GM12865 (cell line): ENCODE data around the gene DROSHA.

Experiments used
- DNase-seq: peaks from one replicate; pipeline ENCODE4 v3.0.0; 2010; ENCODE audit warnings: low read depth
- H3K4me3 ChIP-seq: 2 replicates; pipeline ENCODE4 v1.5.1; 2011; ENCODE audit warnings: mild to moderate bottlenecking, low read depth, low read length, control low read depth
- CTCF ChIP-seq: IDR thresholded peaks from 2 replicates; pipeline ENCODE4 v1.5.1; 2011; ENCODE audit warnings: low read length, control low read depth, low read depth, inconsistent platforms; ENCODE audit not compliant: insufficient read depth; ENCODE audit errors: missing control alignments

Gene DROSHA

GRCh38 chr5:31500256-31500655 is 31.6 kb downstream of the DROSHA start:
- DNase-seq = no peak
- H3K4me3 ChIP-seq = no peak overlapping the region
- no peak for TF ChIP-seq CTCF

DNA sequence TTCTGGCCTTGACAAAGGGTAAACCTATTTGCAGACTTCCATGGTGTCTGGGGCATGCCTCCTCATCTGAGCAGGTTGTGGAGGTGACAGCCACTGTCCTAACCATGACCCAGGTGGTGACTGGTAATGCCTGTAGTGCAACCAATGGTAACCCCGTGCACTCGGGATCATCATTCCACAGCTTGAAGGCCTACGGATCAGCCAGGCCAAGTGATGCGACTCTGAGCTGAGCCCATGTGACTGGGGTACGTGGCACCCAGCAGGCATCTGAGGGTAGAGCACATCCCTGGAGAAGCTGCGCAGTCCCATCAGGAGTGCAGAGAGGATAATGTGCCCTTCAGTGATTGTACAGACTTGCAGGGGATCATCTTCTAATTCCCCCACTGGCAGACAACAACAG is 35.0 kb downstream of the DROSHA start:
- no peak for TF ChIP-seq CTCF
- DNase-seq = no peak

DNA sequence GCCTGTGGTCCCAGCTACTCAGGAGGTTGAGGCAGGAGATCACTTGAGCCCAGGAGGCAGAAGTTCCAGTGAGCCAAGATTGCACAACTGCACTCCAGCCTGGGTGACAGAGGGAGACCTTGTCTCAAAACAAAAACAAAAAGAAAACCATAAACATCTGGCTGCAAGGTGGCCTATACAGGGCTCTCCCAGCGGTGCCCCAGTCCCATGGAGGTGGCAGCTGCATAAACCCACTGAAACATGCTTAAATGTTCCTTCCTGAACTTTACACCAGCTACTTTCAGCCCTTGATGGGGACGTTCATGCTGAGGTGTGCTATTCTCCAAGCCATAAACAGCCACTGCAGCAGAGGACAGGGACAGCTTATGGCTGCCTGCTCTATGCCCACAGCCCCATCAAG is 35.6 kb downstream of the DROSHA start:
- DNase-seq = no peak
- no peak for TF ChIP-seq CTCF
- H3K4me3 ChIP-seq = no peak overlapping the region

More for the DNA sequence above, 35.0 kb downstream of the DROSHA start:
- no peak overlapping the region for H3K4me3 ChIP-seq

DNA sequence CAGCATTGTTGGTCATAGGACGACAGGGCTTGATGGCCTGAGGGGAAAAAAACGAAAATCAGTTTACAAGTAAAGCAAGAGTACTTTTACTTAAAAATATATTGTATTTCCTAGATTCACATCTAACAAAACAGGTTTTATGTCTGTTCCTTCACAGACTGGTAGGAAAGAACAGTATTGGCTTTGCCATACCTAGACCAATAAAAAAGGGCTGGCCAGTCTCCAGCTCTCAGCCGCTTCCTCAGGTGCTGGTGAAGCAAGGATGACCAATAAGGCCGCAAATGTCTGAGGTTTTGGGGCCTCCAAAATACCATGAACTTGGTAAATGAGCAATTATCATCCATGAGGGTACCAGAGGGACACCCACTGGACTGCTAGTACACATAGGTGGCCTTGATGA is 36.6 kb downstream of the DROSHA start:
- TF ChIP-seq CTCF = no peak
- no peak overlapping the region for H3K4me3 ChIP-seq
- DNase-seq = no peak

- no peak for DNase-seq
- no peak overlapping the region for H3K4me3 ChIP-seq
- no peak for TF ChIP-seq CTCF
Observed at GRCh38 chr5:31492869-31493268, 39.0 kb downstream of the DROSHA start.

GRCh38 chr5:31487506-31487905 is 44.4 kb downstream of the DROSHA start:
- H3K4me3 ChIP-seq = no peak overlapping the region
- no peak for DNase-seq

More at GRCh38 chr5:31487506-31487905, 44.4 kb downstream of the DROSHA start:
- no peak for TF ChIP-seq CTCF
